ENCODE measurements around the gene SASH3. TPM values are rescaled to one million over a fixed set of nuclear protein-coding genes. Genes with fewer than 3 reads are reported as not detected.

Gene SASH3
- total RNA-seq, 2 donors from 2014 or later, result 2.1 to 8.3 TPM

DNA sequence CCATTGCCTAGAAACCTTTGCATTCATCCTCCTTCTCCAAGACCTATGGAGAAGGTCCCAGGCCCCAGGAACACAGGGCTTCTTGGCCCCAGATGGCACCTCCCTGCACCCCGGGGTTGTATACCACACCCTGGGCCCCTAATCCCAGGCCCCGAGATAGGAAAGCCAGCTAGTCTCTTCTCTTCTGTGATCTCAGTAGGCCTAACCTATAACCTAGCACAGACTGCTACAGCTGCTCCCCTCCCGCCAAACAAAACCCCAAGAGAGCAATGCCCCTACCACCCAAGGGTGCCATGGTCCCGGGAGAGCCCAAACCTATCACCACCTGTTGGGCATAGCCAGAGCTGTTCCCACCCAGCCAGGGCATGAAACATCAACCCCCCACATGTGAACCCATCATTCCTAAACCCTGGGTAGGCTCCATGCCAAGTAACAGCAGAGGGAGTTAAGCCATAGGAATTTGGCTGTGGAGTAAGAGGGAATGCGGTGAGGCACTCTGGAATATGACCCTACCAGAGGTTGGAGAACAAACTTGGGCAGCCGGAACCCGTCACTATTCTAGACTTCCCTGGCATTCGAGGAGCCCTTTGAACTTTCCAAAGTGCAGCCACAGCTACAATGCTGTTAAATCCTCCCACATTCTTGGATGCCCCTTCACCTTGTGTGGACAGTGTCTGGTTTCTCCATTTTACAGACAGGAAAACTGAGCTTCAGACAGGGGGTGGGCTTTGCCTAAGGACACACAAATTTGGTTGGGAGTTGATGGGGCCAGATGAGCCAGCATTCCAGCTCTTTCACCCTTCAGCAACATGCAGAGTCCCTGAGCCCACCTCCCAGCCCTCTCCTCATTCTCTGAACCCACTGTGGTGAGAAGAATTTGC is 10.9 kb upstream of the SASH3 start:
- H3K27me3 ChIP-seq, result no peaks in the 10 kb centered on the region
- H3K4me3 ChIP-seq, result no peak overlapping the region
- H3K36me3 ChIP-seq, result no peaks in the 10 kb centered on the region
- TF ChIP-seq, protein P1, sequence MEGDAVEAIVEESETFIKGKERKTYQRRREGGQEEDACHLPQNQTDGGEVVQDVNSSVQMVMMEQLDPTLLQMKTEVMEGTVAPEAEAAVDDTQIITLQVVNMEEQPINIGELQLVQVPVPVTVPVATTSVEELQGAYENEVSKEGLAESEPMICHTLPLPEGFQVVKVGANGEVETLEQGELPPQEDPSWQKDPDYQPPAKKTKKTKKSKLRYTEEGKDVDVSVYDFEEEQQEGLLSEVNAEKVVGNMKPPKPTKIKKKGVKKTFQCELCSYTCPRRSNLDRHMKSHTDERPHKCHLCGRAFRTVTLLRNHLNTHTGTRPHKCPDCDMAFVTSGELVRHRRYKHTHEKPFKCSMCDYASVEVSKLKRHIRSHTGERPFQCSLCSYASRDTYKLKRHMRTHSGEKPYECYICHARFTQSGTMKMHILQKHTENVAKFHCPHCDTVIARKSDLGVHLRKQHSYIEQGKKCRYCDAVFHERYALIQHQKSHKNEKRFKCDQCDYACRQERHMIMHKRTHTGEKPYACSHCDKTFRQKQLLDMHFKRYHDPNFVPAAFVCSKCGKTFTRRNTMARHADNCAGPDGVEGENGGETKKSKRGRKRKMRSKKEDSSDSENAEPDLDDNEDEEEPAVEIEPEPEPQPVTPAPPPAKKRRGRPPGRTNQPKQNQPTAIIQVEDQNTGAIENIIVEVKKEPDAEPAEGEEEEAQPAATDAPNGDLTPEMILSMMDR (IDR thresholded peaks at IDR 0.05), result no peak
- no peak for DNase-seq (ENCODE audit: low spot score)
- no peaks in the 10 kb centered on the region for H3K9me3 ChIP-seq
- H3K27ac ChIP-seq, result no peak overlapping the region
- H3K4me1 ChIP-seq, result no peaks in the 10 kb centered on the region

DNA sequence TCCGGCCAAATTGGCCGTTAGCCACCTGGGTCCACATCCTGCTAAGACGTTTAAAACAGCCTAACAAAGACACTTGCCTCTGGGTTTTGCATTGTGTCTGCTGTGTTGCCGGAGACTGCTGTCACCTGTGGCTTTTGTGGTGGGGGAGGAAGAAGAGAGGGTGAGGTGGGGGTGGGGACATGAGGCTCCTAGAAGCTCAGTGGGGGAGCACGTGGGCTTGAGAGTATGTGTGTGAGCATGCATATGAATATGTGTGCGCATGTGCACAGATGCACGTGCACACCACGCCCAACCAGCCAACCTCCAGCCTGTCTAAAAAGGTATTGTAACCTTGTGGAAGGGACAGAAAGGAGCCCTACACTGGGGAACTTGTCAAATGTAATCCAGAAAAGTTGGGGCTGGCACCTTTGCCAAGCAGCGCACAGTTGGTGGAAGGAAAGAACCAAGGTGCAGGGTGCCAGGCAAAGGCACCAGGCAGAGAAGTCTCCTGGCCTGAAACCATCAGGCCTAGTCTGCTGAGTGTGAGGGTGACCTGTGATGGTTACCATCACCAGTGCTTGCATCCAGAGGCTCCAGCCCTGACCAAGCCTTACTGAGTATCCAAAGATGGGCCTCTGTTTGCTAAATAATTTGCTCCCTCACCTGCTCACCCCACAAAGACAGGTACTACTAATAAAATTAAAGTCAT is 10.1 kb upstream of the SASH3 start:
- DNase-seq (ENCODE audit: low spot score), result no peak
- Histone ChIP-seq H3K27ac (no peak overlapping the region), H3K9me3 (no peaks in the 10 kb centered on the region), H3K4me1 (no peaks in the 10 kb centered on the region), H3K36me3 (no peaks in the 10 kb centered on the region), H3K4me3 (no peak overlapping the region), H3K27me3 (no peaks in the 10 kb centered on the region)
- TF ChIP-seq, protein P1 (IDR thresholded peaks at IDR 0.05), result no peak

DNA sequence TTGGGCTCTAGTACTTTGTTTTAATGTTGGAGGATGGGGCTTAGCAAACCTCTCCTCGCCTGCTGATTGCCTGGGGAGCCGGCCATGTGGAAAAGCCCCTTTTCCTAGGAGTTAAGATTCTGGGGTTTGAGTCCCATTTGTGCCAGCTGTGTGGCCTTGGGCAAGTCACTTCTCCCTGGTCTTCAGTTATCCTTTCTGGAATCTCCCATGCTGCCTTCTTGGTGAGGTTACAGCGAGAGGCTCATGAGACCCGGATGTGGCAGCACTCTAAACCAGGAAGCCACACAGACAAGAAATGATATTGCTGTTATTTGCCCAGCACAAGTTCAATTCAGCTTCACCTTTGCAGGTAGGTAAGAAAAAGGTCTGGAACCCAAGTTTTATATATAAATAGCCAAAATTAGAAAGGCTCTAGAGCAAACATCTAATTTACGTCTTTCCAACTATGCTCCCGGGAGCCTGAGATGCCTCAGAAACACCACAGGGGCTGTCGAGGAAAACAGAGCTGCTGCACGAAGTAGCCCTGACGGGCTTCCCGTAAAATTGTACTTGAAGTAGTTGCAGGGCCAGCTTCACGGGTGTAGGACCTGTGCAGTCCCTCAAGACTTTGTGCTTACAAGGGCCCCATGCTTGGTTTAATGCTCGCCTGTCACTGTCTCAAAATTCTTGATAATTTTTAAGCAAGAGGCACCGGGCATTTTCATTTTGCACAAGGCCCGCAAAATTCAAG is 8.3 kb upstream of the SASH3 start:
- no peaks in the 10 kb centered on the region for H3K27me3 ChIP-seq
- H3K4me3 ChIP-seq, result no peak overlapping the region
- no peak for DNase-seq (ENCODE audit: low spot score)
- H3K36me3 ChIP-seq, result no peaks in the 10 kb centered on the region
- TF ChIP-seq, protein P1 (IDR thresholded peaks at IDR 0.05), result no peak
- no peaks in the 10 kb centered on the region for H3K4me1 ChIP-seq
- H3K27ac ChIP-seq, result no peak overlapping the region
- no peaks in the 10 kb centered on the region for H3K9me3 ChIP-seq

DNA sequence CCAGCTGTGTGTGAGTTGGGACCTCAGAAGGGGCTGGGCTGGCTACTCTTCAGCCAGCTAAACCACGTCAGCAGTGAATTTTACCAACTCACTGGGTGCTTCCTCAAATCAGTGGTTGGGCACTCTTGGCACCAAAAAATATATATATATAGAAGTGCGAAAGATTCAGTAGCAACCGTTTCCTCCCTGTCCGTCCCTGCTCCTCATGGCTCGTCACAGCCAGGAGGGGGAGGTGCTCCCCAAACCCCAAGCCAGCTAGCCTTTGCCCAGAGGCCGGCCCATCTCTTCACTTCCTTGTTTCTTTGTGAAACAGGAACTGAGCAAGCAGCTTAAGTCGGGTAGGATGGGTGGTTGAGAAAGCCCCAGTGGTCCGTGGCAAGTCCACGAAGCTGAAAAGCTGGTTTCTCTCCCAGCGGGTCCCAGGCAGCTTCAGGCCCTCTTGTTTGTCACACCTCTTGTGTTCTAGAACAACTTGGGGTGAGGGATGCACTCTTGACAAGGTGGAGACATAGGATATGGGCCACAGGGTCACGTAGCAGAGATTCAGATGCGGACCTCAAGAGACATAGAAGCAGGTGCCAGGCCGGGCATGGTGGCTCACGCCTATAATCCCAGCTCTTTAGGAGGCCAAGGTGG is 6.8 kb upstream of the SASH3 start:
- H3K36me3 ChIP-seq, result no peaks in the 10 kb centered on the region
- TF ChIP-seq, protein P1 (IDR thresholded peaks at IDR 0.05), result no peak
- DNase-seq (ENCODE audit: low spot score), result peak; percentile 69
- H3K4me1 ChIP-seq, result no peaks in the 10 kb centered on the region
- H3K4me3 ChIP-seq, result no peak overlapping the region
- H3K9me3 ChIP-seq, result no peaks in the 10 kb centered on the region
- H3K27ac ChIP-seq, result no peak overlapping the region
- no peaks in the 10 kb centered on the region for H3K27me3 ChIP-seq

DNA sequence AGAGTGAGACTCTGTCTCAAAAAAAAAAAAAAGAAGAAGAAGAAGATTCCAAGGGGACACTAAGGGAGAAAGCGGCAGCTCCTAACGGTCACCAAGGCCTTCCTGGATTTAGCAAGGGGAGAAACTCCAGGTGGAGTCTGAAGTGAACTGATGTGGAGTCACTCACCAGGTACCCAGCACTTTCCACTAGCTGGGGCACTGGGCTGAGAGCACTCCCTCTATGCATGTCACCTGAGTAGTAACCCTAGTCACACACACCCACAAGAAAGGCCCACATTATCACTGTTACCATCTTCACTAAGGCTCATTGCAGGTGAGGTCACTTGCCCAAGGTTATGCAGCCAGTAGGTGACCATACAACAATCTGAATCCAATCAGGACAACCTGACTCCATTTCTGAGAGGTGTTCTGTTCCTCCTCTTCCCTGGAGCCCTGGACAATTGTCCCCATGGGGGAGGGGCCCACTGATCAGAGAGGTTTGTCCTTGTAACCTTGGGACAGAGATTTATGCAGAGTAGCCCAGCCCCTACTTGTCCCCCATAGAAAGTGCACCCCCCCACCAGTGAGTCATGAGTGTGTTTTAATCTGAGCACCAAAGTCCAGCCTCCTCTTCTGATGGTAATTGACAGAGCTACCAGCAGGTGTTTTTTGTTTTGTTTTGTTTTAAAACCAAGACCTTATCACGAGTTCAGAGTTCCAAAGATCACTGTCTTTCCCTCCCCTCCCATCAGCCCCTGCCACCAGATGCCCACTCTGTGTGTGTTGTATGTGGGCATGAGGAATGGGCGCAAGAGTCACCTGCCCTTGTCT is 5.9 kb upstream of the SASH3 start:
- no peaks in the 10 kb centered on the region for H3K27me3 ChIP-seq
- no peaks in the 10 kb centered on the region for H3K9me3 ChIP-seq
- DNase-seq (ENCODE audit: low spot score), result no peak
- TF ChIP-seq, protein P1 (IDR thresholded peaks at IDR 0.05), result no peak
- no peaks in the 10 kb centered on the region for H3K4me1 ChIP-seq
- H3K27ac ChIP-seq, result no peak overlapping the region
- H3K4me3 ChIP-seq, result no peak overlapping the region
- no peaks in the 10 kb centered on the region for H3K36me3 ChIP-seq

Data from right atrium auricular region (tissue), 2 donors.